Stimulated activated CD8-positive, alpha-beta memory T cell treated with anti-CD3 and anti-CD28 coated beads, Interleukin-15, amount 100 ng/mL, for 1 hour (primary cell): ENCODE results near the gene RFC3.

ENCODE experiments used
- DNase-seq: peaks from one replicate; pipeline ENCODE4 v3.0.0-alpha.2; 2020; ENCODE audit warnings: low read depth

Gene RFC3

DNA sequence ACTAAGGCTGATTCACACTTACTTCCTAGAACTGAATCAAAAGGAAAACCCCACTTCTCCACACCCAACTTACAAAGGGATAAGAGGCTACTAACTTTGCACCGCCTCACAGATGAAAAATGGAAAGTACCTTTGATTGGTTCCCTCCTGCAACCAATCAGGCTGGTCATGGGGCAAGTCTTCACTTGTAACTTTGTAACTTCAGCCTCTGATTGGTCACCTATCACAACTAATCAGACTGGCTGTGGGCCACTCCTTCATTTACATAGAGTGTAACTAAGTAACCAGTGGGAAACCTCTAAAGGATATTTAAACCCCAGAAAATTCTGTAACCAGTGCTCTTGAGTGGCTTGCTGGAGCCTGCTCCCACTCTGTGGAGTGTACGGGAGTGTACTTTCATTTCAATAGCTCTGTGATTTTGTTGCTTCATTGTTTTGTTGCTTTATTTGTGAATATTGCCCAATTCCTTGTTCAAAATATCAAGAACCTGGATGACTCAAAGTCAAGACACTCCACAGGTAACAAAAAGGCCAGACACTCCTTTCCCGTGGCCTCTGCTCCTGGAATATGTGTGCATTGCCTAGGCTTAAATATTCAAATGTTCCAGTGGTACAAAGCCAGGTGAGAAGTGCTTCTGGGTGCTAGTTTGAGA lies 50.5 kb downstream of the RFC3 start:
- DNase-seq: no peak

DNA sequence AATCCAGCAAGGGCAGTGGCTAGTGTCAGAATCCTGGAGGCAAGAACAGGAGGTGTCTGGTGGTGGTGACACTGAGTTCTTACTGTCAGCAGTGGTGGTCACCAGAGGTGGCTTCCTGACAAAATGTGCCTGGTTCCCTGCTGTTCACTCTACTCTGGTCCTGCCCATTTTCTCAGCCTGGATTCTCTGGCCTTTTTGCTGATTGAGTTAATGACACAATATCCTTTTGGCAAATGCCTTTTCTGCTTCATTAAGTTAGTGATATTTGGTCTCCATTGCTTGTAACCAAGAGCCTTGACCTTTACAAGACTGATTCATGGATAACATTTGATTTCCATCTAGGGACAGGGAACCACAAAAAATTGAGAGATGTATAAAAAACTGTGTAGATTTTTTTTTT lies 51.1 kb downstream of the RFC3 start:
- DNase-seq: no peak

DNA sequence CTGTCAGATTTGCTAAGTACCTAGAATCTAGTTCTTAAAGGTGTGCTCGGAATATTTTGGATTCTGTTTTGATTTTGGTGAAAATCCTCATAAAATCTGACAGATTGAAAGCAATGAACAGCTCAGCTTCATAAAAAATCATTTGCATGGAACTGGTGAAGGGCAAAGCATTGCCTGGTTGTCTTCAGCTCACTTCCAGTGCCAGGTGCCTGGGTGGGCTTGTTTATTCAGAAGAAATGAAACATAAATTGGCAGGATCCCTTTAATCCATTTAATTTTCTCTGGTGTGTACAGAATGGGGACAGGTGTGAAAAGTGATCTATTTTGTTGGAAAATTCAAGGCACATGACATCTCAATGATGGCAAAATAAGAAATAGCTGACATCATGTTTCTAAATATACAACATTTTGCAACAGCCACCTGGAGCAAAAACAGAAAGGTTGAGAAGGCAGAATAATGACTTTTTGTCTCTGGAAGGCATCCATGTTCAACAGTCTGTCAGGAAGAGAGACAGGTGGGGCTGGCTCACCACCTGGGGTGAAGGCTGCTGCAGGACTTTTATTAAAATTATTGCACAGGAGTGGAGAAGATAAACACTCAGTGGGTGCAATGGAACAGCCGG lies 52.2 kb downstream of the RFC3 start:
- DNase-seq: no peak

DNA sequence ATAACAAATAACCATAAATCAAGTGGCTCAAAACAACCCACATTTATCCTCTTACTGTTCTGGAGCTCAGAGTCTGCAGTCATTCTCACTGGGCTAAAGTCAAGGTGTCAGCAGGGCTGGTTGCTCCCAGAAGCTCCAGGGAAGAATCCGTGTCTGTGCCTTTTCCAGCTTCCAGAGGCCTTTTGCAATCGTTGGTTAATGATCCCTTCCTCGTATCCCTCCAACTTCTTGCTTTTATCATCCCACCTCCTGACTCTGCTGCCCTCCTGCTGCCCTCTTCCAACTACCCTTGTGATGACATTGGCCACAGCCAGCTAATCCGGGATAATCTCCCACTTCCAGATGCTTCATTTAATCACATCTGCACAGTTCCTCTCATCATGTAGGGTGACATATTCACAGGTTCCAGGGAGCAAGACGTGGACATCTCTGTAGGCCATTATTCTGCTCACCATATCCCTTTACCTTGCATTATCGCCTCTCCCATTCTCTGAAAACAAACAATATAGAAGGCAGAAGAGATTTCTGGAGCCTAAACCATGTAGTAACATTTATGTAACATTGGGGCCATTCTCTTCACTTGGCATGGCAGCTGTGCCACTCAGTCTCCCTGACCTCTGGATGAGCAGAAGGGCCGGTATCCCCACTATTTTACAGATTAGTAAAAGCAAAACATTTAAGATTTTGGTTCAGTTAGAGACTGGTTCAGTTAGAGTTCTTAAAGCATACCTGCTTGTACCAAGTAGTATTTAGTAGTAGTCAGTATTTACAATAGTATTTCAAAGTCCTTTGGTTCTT lies 53.5 kb downstream of the RFC3 start:
- DNase-seq: no peak

DNA sequence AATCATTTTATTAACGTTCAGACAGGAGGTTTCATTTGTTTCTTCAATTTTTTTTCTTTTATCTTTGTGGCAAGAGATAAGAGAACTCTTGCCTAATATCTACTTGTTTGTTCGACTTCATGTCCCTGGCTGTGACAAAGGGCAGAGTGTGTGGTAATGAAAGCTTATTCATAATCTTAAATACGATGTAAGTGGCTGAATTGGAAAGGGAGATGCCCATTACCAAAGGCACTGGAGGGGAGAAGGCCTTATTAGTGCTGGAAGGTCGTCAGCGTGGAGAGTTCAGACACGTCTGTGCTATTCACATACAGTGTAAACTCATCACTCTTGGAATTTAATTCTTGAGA lies 54.0 kb downstream of the RFC3 start:
- DNase-seq: no peak

DNA sequence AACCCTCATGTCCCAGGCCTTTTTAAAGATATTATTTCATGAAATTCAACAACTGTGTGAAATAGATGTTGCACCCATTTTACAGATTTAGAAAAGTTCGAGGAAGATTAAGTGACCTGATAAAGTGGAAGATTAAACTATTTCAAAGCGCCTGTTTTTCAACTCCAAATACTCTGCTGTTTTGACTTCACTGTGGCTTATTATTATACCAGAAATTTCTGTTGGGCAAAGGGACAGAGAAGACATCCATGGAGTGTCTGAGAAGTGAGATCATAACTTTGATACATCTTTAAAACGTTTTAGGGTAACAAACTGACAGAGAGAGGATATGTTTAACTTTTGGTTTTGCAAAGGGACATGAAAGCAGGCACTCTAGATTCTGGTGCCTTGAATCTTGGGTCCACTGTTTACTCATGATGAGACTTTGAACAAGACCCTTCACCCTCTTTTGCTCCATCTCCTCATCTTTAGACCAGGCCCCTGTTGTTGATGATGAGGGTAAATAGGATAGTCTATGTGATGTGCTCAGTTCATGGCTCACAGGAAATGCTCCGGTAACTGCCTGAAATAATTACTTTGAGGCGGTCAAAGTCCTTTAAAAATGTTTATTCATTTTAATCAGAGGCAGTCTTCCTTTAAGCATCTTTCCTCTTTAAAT lies 55.4 kb downstream of the RFC3 start:
- DNase-seq: no peak

DNA sequence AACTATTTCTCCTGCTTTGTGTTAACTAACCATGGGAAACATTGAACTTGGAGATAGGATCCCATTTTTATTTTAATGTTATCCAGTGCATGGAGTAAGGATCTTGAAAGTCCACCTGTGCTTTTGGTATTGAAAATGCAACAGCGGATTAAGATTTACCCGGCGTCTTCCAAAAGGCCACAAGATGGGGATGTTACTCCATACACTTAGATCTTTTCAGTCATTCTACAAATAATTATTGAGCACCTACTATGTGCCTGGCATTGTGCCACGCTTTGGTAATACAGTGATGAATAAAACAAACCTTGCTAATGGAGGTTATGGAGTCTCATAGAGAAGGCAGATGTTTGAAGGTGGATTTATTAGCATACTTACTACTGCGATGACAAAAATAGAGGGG lies 56.9 kb downstream of the RFC3 start:
- DNase-seq: no peak

DNA sequence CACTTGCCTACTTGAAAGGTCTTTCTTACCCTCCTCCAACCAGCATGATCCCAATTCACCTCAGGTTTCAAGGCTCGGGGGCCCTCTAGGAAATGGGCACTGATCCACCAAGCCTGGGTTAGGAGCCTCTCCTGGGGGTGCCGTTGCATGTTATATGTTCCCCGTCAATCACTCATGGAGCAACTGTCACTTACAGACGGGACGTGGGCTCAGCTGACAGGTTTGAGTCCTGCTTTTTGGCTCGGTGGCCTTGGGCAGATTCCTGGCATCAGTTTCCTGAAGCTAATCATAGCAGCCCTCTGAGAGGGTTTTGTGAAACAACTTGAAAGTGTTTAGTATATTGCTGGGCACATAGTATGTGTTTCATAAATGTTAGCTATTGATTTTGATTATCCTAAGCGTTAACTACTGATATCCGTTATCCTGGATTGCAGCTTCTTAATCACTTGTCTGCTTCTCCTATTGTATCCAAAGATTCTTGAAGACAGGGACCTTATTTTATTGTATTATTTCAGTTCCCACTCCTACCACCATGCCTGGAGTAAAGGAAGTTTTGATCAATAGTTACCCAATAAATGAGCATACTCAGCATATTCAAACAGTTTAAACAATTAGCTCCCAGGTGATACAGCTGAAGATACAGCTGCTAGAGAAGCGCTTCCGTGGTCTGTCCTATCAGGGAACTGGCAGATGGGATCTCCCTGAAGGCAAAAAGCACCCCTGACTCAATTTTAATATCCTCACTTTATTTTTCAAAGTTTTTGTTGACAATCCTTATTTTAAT lies 57.9 kb downstream of the RFC3 start:
- no peak for DNase-seq

DNA sequence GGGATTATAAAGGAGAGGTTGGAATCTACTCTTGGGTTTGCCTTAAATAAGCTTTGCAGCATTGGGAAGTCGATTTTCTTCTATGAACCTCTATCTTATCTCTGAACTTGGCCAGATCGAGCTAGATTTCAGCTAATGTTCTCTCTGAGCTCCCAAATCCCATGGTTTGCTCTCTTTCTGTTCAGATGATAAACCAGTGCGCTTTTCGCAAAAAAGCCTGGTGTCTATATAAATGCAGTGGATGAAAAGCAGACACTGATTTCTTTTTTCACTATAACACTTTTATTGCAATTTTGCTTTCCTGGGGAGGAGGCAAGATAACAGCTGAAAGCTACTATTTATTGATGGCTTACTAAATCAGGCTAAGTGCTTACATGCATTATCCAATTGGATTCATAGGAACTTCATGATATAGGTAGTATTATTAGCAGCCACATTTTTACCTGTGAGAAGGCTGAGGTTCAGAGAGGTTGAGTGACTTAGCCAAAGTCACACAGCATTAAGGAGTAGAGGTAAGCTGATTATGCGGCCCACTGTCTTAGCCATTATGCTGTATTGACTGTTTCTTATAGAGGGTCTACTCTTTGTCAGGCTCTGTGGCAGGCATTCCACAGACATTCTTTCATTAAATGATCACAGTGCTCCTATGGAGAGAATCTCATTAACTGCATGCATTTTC lies 58.9 kb downstream of the RFC3 start:
- no peak for DNase-seq

DNA sequence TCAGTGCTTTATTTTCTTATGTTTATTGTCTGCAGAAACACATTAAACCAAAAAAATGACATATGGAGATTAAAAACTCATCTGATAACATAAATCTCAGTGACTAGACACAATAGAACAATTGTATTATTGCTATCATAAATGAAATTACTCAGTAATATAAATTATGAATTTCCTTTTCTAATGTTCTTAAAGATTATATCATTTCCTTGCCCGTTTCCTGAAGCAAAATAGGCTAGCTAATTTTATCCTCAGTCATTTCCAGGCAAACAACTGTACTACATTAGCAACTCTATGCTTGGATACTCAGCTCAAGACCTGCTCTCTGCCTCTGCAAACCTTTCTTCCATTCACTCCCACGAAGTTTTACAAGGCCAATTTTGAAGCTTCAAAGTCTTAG lies 61.2 kb downstream of the RFC3 start:
- no peak for DNase-seq

DNA sequence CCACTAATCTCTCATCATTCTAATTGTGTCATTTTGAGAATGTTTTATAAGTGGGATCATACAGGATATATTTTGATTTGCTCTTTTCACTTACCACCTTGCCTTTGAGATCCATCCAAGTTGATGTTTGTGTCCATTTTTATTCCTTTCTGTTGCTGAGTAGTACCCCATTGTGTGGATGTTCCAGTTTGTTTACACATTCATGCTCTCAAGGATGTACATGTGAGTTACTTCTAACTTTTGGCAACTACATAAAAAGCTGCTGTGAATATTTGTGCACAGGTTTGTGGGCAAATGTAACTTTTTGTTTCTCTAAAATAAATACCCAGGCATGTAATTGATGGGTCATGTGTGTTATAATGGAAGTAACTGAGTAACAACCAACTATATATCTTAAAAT lies 64.9 kb downstream of the RFC3 start:
- no peak for DNase-seq

DNA sequence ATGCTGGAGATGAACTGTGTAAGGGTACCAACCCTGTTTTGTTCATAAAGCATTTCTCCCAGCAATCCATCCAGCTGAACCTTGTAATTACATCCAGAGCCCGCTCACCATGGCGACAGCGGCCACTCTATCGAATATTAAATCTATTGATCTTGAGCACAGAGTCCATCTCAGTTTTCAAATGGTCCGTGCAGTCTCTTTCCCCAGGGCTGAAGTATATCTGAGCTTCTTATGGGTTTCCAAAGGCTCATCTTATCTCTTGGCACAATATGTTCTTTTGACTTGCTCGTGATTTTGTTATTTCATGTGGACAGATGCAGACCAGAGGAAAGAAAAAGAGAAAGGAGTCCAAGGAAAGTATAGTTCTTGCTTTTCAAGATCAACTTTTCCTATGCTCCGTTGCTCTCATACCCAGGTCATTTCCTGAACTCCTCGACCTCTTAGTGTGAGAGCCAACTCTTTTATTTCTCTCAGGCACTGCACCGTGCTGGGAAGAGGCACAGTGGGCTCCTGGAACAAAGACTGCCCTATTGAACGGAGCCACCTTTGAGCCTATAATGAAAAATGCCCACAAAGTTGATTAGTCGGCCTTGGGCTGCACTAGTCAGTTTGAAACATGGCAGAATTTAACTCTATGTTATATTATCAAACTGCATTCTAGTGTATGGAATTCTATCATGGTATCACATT lies 66.7 kb downstream of the RFC3 start:
- DNase-seq: no peak
